H1 (cell line): ENCODE measurements around the gene RTCA. TPM values are rescaled to one million over a fixed set of nuclear protein-coding genes. Genes with fewer than 3 reads are reported as not detected.

ENCODE experiments used
- CTCF ChIA-PET: fragments of 300-600 bp; sonication (Branson Sonifier 250); formaldehyde crosslinking; loops from one replicate; lab custom pipeline; 2021; ENCODE audit not compliant: partially characterized antibody; lab: Charles Lee
- POLR2A ChIA-PET: fragments of 300-600 bp; sonication (Branson Sonifier 250); formaldehyde crosslinking; loops from one replicate; lab custom pipeline; 2021; ENCODE audit warnings: inconsistent platforms; ENCODE audit not compliant: partially characterized antibody; lab: Charles Lee
- DNase-seq, 2 experiments: peaks; one replicate each; pipeline versions ENCODE4 v3.0.0 to v3.0.0-alpha.2; 2010 to 2022; ENCODE audit warnings: low spot score in 2 of 2, low read depth in 1 of 2, mixed read lengths in 1 of 2
- FAIRE-seq: peaks from 2 replicates; lab custom pipeline; 2011; peaks lifted over from hg19 to GRCh38; lab: Jason Lieb, UNC
- H2AFZ ChIP-seq: 2 replicates; pipeline ENCODE4 v1.8.1; 2012; ENCODE audit warnings: low read length, inconsistent platforms
- H2AK5ac ChIP-seq: 2 replicates; pipeline ENCODE4 v1.6.1; 2013; ENCODE audit warnings: low read depth, low read length
- H2BK120ac ChIP-seq: replicated peaks from 2 replicates; pipeline ENCODE3; 2013; ENCODE audit warnings: low read depth, low read length, inconsistent platforms
- H2BK12ac ChIP-seq: 2 replicates; pipeline ENCODE4 v1.6.1; 2013; ENCODE audit warnings: low read depth, low read length
- H2BK15ac ChIP-seq: 2 replicates; pipeline ENCODE4 v1.6.1; 2013; ENCODE audit warnings: low read length
- H2BK20ac ChIP-seq: 2 replicates; pipeline ENCODE4 v1.6.1; 2013; ENCODE audit warnings: low read length
- H2BK5ac ChIP-seq: 2 replicates; pipeline ENCODE4 v1.6.1; 2013; ENCODE audit warnings: low read depth, low read length
- H3K14ac ChIP-seq: 2 replicates; pipeline ENCODE4 v1.6.1; 2013; ENCODE audit warnings: inconsistent platforms; ENCODE audit not compliant: insufficient read length
- H3K18ac ChIP-seq: 2 replicates; pipeline ENCODE4 v1.6.1; 2013; ENCODE audit warnings: low read length; ENCODE audit errors: extremely low read depth
- H3K23ac ChIP-seq: 2 replicates; pipeline ENCODE4 v1.6.1; 2013; ENCODE audit warnings: inconsistent platforms; ENCODE audit not compliant: insufficient read length
- H3K23me2 ChIP-seq: 2 replicates; pipeline ENCODE4 v1.6.1; 2013; ENCODE audit warnings: low read depth, low read length
- H3K27ac ChIP-seq: 2 replicates; pipeline ENCODE4 v1.6.1; 2011; ENCODE audit warnings: low read depth, low read length, inconsistent platforms
- H3K27me3 ChIP-seq, 4 experiments: replicated peaks in 1 of 4; 1 replicate in 1 of 4; 2 replicates in 3 of 4; pipeline versions ENCODE4 v1.6.1 to v1.8.1; 2011 to 2013; ENCODE audit warnings: low read length in 3 of 4, mild to moderate bottlenecking in 3 of 4, inconsistent platforms in 2 of 4, mixed read lengths in 2 of 4, moderate library complexity in 1 of 4; ENCODE audit not compliant: control insufficient read depth in 3 of 4, insufficient read depth in 3 of 4; ENCODE audit errors: extremely low read depth in 1 of 4
- H3K36me3 ChIP-seq, 4 experiments: 2 replicates each; pipeline versions ENCODE4 v1.6.1 to v1.8.1; 2011 to 2013; ENCODE audit warnings: mild to moderate bottlenecking in 4 of 4, low read length in 3 of 4, moderate library complexity in 2 of 4, control low read depth in 1 of 4, inconsistent platforms in 1 of 4; ENCODE audit not compliant: insufficient read depth in 4 of 4, control insufficient read depth in 2 of 4
- H3K4ac ChIP-seq: replicated peaks from 2 replicates; pipeline ENCODE3; 2013; ENCODE audit warnings: low read length, low read depth, mixed read lengths, inconsistent platforms; ENCODE audit not compliant: insufficient read length
- H3K4me1 ChIP-seq, 4 experiments: replicated peaks in 1 of 4; 1 replicate in 1 of 4; 2 replicates in 3 of 4; pipeline versions ENCODE4 v1.6.1 to v1.8.1; 2011 to 2013; ENCODE audit warnings: low read length in 3 of 4, inconsistent platforms in 2 of 4, mixed read lengths in 1 of 4; ENCODE audit not compliant: insufficient read depth in 4 of 4, control insufficient read depth in 3 of 4
- H3K4me2 ChIP-seq, 2 experiments: 2 replicates each; pipeline versions ENCODE4 v1.6.1 to v1.8.1; 2011 to 2013; ENCODE audit warnings: low read depth in 2 of 2, low read length in 2 of 2, control low read depth in 1 of 2, inconsistent platforms in 1 of 2, mild to moderate bottlenecking in 1 of 2; ENCODE audit not compliant: insufficient read depth in 1 of 2
- H3K4me3 ChIP-seq, 4 experiments: fragments of 200-600, 300-600 bp in 1 of 4; sonication (generic), shearing (Covaris generic), sonication (Bioruptor Twin) in 1 of 4; 2 replicates each; pipeline versions ENCODE4 v1.5.1 to v1.8.1; 2011 to 2016; ENCODE audit warnings: low read length in 4 of 4, low read depth in 3 of 4, control low read depth in 2 of 4, inconsistent platforms in 2 of 4, mild to moderate bottlenecking in 2 of 4, mixed read lengths in 1 of 4, moderate library complexity in 1 of 4; ENCODE audit not compliant: insufficient read depth in 2 of 4; ENCODE audit errors: extremely low read depth in 1 of 4
- H3K56ac ChIP-seq: replicated peaks from 2 replicates; pipeline ENCODE3; 2013; ENCODE audit warnings: low read depth, mild to moderate bottlenecking, mixed read lengths, low read length, inconsistent platforms; ENCODE audit not compliant: insufficient read length
- H3K79me1 ChIP-seq: 2 replicates; pipeline ENCODE4 v1.6.1; 2013; ENCODE audit warnings: low read depth, low read length, control low read depth
- H3K79me2 ChIP-seq, 2 experiments: 2 replicates each; pipeline versions ENCODE4 v1.6.1 to v1.8.1; 2012 to 2013; ENCODE audit warnings: low read length in 2 of 2, mild to moderate bottlenecking in 2 of 2, inconsistent platforms in 1 of 2; ENCODE audit not compliant: insufficient read depth in 2 of 2, control insufficient read depth in 1 of 2
- H3K9ac ChIP-seq, 4 experiments: replicated peaks in 1 of 4; 1 replicate in 1 of 4; 2 replicates in 3 of 4; pipeline versions ENCODE4 v1.6.1 to v1.8.1; 2011 to 2013; ENCODE audit warnings: low read depth in 3 of 4, low read length in 3 of 4, control low read depth in 2 of 4, mild to moderate bottlenecking in 2 of 4, moderate library complexity in 2 of 4, inconsistent platforms in 1 of 4; ENCODE audit errors: extremely low read depth in 1 of 4
- H3K9me3 ChIP-seq, 2 experiments: 2 replicates each; pipeline versions ENCODE4 v1.6.1 to v1.8.1; 2012 to 2013; ENCODE audit warnings: mild to moderate bottlenecking in 2 of 2, moderate library complexity in 2 of 2, control low read depth in 1 of 2, inconsistent platforms in 1 of 2, low read depth in 1 of 2, low read length in 1 of 2, mixed read lengths in 1 of 2; ENCODE audit not compliant: insufficient read depth in 2 of 2
- H4K20me1 ChIP-seq, 2 experiments: replicated peaks in 1 of 2; 2 replicates each; pipeline versions ENCODE3 to v1.8.1; 2011 to 2013; ENCODE audit warnings: inconsistent platforms in 2 of 2, low read length in 2 of 2, mild to moderate bottlenecking in 1 of 2; ENCODE audit not compliant: insufficient read depth in 2 of 2, control insufficient read depth in 1 of 2
- H4K5ac ChIP-seq: 2 replicates; pipeline ENCODE4 v1.6.1; 2013; ENCODE audit warnings: low read length, low read depth, mixed read lengths, inconsistent platforms; ENCODE audit not compliant: insufficient read length
- H4K8ac ChIP-seq: 2 replicates; pipeline ENCODE4 v1.8.0; 2013; ENCODE audit warnings: mild to moderate bottlenecking, moderate library complexity, low read length, inconsistent platforms; ENCODE audit not compliant: insufficient read depth; ENCODE audit errors: extremely low read depth
- H4K91ac ChIP-seq: replicated peaks from 2 replicates; pipeline ENCODE3; 2013; ENCODE audit warnings: low read length, mixed read lengths, inconsistent platforms; ENCODE audit not compliant: insufficient read length
- BACH1 ChIP-seq: IDR thresholded peaks from 2 replicates; pipeline ENCODE4 v1.6.1; 2012; ENCODE audit warnings: low read length, improper control_type of control experiment
- BRCA1 ChIP-seq: IDR thresholded peaks from 2 replicates; pipeline ENCODE4 v1.6.1; 2012; ENCODE audit warnings: low read depth, low read length, improper control_type of control experiment
- CBX8 ChIP-seq: fragments of 300-800, 300-1000 bp; sonication (generic); IDR thresholded peaks from 2 replicates; pipeline ENCODE4 v1.7.1; 2016; ENCODE audit warnings: low read depth, low read length, borderline replicate concordance
- CEBPB ChIP-seq: IDR thresholded peaks from 2 replicates; pipeline ENCODE4 v1.6.1; 2012; ENCODE audit warnings: low read depth, low read length
- CHD2 ChIP-seq: IDR thresholded peaks from 2 replicates; pipeline ENCODE4 v1.6.1; 2012; ENCODE audit warnings: low read length, improper control_type of control experiment
- EP300 ChIP-seq, 2 experiments: IDR thresholded peaks; 1 replicate in 1 of 2; 2 replicates in 1 of 2; pipeline ENCODE4 v1.6.1; 2011 to 2012; ENCODE audit warnings: low read depth in 2 of 2, low read length in 2 of 2, mild to moderate bottlenecking in 2 of 2, borderline replicate concordance in 1 of 2, inconsistent platforms in 1 of 2, moderate library complexity in 1 of 2
- FOSL1 ChIP-seq: IDR thresholded peaks from 2 replicates; pipeline ENCODE4 v1.6.1; 2011; ENCODE audit warnings: mild to moderate bottlenecking, low read depth, low read length, moderate library complexity; ENCODE audit not compliant: insufficient read depth
- HDAC2 ChIP-seq, 2 experiments: fragments of 300-600 bp in 1 of 2; sonication (generic) in 1 of 2; IDR thresholded peaks; 2 replicates each; pipeline ENCODE4 v1.6.1; 2011 to 2012; ENCODE audit warnings: low read depth in 2 of 2, low read length in 2 of 2, mild to moderate bottlenecking in 2 of 2, moderate library complexity in 2 of 2, borderline replicate concordance in 1 of 2, inconsistent platforms in 1 of 2
- KDM5A ChIP-seq: fragments of 200-600 bp; IDR thresholded peaks from 2 replicates; pipeline ENCODE4 v1.7.1; 2012; ENCODE audit warnings: mild to moderate bottlenecking, low read length, inconsistent platforms, mixed read lengths
- SAP30 ChIP-seq: fragments of 300-600 bp; sonication (generic); IDR thresholded peaks from 2 replicates; pipeline ENCODE4 v1.7.1; 2012; ENCODE audit warnings: low read length, moderate library complexity, mild to moderate bottlenecking, inconsistent platforms; ENCODE audit not compliant: insufficient read depth, insufficient replicate concordance
- SIRT6 ChIP-seq: IDR thresholded peaks from one replicate; pipeline ENCODE4 v1.7.1; 2012; ENCODE audit warnings: low read length, inconsistent platforms
- SP2 ChIP-seq: IDR thresholded peaks from 2 replicates; pipeline ENCODE4 v1.6.1; 2012; ENCODE audit warnings: mild to moderate bottlenecking, low read length, inconsistent platforms
- TEAD4 ChIP-seq: IDR thresholded peaks from 2 replicates; pipeline ENCODE4 v1.6.1; 2012; ENCODE audit warnings: low read depth, low read length, inconsistent platforms, mixed read lengths
- USF2 ChIP-seq: IDR thresholded peaks from 2 replicates; pipeline ENCODE4 v1.6.1; 2011; ENCODE audit warnings: low read length, improper control_type of control experiment
- WGBS, 2 experiments: shearing (Covaris generic) in 1 of 2; methylation state at CpG; one replicate each; pipeline versions ENCODE4 v1.1.6 to v1.1.7; 2013 to 2015; ENCODE audit warnings: low lambda C conversion rate in 2 of 2, mixed read lengths in 2 of 2, inconsistent platforms in 1 of 2, low coverage in 1 of 2, missing lambda C conversion rate in 1 of 2; ENCODE audit not compliant: insufficient replicate concordance in 2 of 2, insufficient coverage in 1 of 2, insufficient read length in 1 of 2; ENCODE audit errors: extremely low coverage in 1 of 2, missing lambda C conversion rate in 1 of 2; 5-methylcytosine and 5-hydroxymethylcytosine counted together
- polyA plus RNA-seq, 7 experiments: library from polyadenylated mRNA; depleted of rRNA in 3 of 7; stranded (reverse) in 5 of 7; unstranded in 2 of 7; fragments of >200 nt in 5 of 7; fragments of 200-250 nt in 2 of 7; gene quantifications; 1 replicate in 5 of 7; 2 replicates in 1 of 7; 4 replicates in 1 of 7; pipeline versions ENCODE4 v1.2.1 to v1.2.3, GENCODE V29; 2011 to 2013; ENCODE audit warnings: missing spikeins in 2 of 7, mixed read lengths in 2 of 7
- total RNA-seq: library from RNA; stranded (reverse); fragmentation: NEBNext Ultra II Directional; extraction: Animal tissue kit (Norgen Biotek cat#: 25700); gene quantifications from 2 replicates; pipeline ENCODE4 v1.2.1, GENCODE V29; 2021

The RTCA gene
- total and polyA plus RNA-seq, 2 of the 8 experiments (the other 6 are each of a cell fraction or from before 2014, with no cell fraction given), result 13.8 to 31.6 TPM

- H3K4me3 ChIP-seq, result no peak overlapping the region
- H3K4me2 ChIP-seq, result no peak overlapping the region
- ChIA-PET CTCF (interaction anchor here (0.6 kb wide), 1 partner anchor 229 kb away, joined by 3 read pairs; no protein-coding TSS in a partner anchor), POLR2A (no interaction called here)
- no peaks in the 10 kb centered on the region for H3K23me2 ChIP-seq
- WGBS, 2 experiments, result 89% methylated on average over 1 of the region's 1 CpG; no CpG with 5 or more reads in 1 of the 2 experiments
- H2AFZ ChIP-seq, result no peak overlapping the region
- no peaks in the 10 kb centered on the region for H3K9me3 ChIP-seq
- H3K9ac ChIP-seq, result no peak overlapping the region
- no peak overlapping the region for H4K5ac ChIP-seq
- no peak overlapping the region for H3K56ac ChIP-seq
- H3K27me3 ChIP-seq, result no peaks in the 10 kb centered on the region
- no peak overlapping the region for H2BK20ac ChIP-seq
- no peak overlapping the region for H2BK5ac ChIP-seq
- no peak overlapping the region for H3K27ac ChIP-seq
- H4K91ac ChIP-seq, result no peak overlapping the region
- no peak overlapping the region for H3K23ac ChIP-seq
- no peak overlapping the region for H3K4ac ChIP-seq
- H3K4me1 ChIP-seq, result no peaks in the 10 kb centered on the region
- no peak overlapping the region for H3K18ac ChIP-seq
- no peak overlapping the region for H2BK15ac ChIP-seq
- H3K36me3 ChIP-seq, result peaks cover 7 to 65% (median 39%) of the 10 kb centered on the region in 4 experiments
- FAIRE-seq (no peak), DNase-seq (no peak)
- no peak overlapping the region for H2BK12ac ChIP-seq
- no peaks in the 10 kb centered on the region for H4K20me1 ChIP-seq
- no peak overlapping the region for H2BK120ac ChIP-seq
- no peaks in the 10 kb centered on the region for H3K79me1 ChIP-seq
- no peak overlapping the region for H3K14ac ChIP-seq
- no peak overlapping the region for H4K8ac ChIP-seq
- H3K79me2 ChIP-seq, result no peaks in the 10 kb centered on the region
- H2AK5ac ChIP-seq, result no peak overlapping the region
- TF ChIP-seq BACH1, result no peak
- TF ChIP-seq TEAD4, result no peak
- no peak for TF ChIP-seq KDM5A
- no peak for TF ChIP-seq FOSL1
- no peak for TF ChIP-seq CEBPB
- TF ChIP-seq SAP30, result no peak
- no peak for TF ChIP-seq SIRT6
- TF ChIP-seq USF2, result no peak
- TF ChIP-seq CHD2, result no peak
- TF ChIP-seq SP2, result no peak
- TF ChIP-seq HDAC2 (IDR thresholded peaks at IDR 0.05; ENCODE audit: borderline replicate concordance in 1 of 2, low read depth in 2 of 2, low read length in 2 of 2), result no peak
- TF ChIP-seq EP300 (IDR thresholded peaks at IDR 0.05; ENCODE audit: borderline replicate concordance in 1 of 2, low read depth in 2 of 2, low read length in 2 of 2), result no peak
- TF ChIP-seq CBX8, result no peak
- TF ChIP-seq BRCA1, result no peak
- TF ChIP-seq, all 59 proteins: peak for 0
These were observed 11.8 kb downstream of the RTCA start for GRCh38 chr1:100277866-100278265.
